Keratinocyte (primary cell): ENCODE results near the gene CD2.

Experiments used
- EZH2 ChIP-seq: IDR thresholded peaks from one replicate; pipeline ENCODE4 v1.6.1; 2012; ENCODE audit warnings: inconsistent platforms, mild to moderate bottlenecking, low read length, moderate library complexity
- TF ChIP-seq, protein P1 (sequence below), 3 experiments: IDR thresholded peaks in 1 of 3; conservative IDR thresholded peaks in 1 of 3; optimal IDR thresholded peaks in 1 of 3; 2 replicates in 2 of 3; 3 replicates in 1 of 3; pipeline versions ENCODE3 to v1.5.1; 2011; ENCODE audit warnings: low read length in 3 of 3, mild to moderate bottlenecking in 3 of 3, moderate library complexity in 2 of 3, control low read depth in 1 of 3, inconsistent platforms in 1 of 3; ENCODE audit not compliant: insufficient read depth in 2 of 3; ENCODE audit errors: extremely low read depth in 1 of 3

DNA sequence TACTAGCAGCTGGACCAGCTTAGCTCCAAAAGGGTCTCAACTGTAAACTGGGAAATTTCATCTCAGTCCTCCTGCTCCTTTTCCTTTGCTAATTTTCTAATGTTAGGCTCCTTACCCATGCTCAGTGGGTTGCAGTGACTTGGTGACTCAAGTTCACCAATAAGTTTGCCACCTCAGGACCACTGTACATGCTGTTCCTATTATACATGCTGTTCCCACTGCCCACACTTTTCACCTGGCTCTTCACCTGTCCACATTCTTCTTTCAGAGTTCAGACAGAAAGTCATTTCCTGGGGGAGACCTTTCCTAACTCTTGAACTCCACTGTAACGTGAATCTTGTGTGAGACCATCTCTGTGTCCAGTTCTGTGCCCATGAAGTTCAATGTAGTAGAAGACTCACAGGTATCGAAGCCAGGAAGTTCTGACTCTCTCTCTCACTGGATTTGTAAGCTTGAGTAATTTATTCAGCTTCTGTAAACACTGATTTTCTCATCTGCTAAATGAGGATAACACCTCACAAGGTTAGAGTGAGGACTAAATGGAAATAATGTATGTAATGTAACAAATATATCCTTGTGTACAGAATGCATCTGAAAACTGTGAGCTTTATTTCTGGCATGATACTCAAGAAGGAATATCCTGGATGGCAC, 17.9 kb downstream of the CD2 start:
- TF ChIP-seq, protein P1, sequence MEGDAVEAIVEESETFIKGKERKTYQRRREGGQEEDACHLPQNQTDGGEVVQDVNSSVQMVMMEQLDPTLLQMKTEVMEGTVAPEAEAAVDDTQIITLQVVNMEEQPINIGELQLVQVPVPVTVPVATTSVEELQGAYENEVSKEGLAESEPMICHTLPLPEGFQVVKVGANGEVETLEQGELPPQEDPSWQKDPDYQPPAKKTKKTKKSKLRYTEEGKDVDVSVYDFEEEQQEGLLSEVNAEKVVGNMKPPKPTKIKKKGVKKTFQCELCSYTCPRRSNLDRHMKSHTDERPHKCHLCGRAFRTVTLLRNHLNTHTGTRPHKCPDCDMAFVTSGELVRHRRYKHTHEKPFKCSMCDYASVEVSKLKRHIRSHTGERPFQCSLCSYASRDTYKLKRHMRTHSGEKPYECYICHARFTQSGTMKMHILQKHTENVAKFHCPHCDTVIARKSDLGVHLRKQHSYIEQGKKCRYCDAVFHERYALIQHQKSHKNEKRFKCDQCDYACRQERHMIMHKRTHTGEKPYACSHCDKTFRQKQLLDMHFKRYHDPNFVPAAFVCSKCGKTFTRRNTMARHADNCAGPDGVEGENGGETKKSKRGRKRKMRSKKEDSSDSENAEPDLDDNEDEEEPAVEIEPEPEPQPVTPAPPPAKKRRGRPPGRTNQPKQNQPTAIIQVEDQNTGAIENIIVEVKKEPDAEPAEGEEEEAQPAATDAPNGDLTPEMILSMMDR (optimal IDR thresholded peaks at IDR 0.05 in 1 of 3, IDR thresholded peaks at IDR 0.05 in 1 of 3, conservative IDR thresholded peaks at IDR 0.05 in 1 of 3; ENCODE audit: extremely low read depth in 1 of 3, insufficient read depth in 2 of 3, low read length in 3 of 3), result no peak
- no peak for TF ChIP-seq EZH2
